Measurements from ENCODE around the gene ATP8A1.

ATP8A1 gene

GRCh38 chr4:42364266-42365053 is 292.4 kb downstream of the ATP8A1 start:
- DNase-seq (ENCODE audit: low read depth), result no peak

DNA sequence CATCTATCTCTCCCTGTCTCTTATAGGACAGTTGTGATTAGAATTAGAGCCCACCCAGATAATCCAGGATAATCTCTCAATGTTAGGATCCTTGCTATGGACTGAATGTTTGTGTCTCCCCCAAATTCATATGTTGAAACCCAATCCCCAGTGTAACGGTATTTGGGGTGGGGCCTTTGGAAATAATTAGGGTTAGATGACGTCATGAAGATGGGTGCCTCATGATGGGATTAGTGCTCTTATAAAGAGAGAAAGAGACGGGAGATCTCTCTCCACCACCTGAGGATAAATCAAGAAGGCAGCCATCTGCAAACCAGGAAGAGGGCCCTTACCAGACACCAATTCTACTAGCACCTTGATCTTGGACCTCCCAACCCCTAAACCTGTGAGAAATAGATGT is 293.3 kb downstream of the ATP8A1 start:
- DNase-seq (ENCODE audit: low read depth), result no peak

DNA sequence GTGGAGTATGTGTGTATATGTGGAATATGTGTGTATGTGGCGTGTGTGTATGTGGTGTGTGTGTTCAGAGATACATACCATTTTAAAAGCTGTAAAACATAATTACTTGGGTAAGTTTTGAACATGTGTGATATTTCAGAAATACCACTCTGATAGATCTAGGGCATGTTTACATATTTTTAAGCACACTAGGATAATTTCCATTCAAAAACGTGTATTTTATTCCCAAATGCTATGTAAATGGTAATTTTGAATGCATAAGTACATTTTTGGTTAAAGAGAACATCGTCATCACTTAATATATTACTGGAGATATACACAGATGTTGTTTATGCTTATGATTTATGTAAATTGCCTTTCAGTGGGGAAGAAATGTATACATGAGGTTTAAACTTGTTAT is 294.3 kb downstream of the ATP8A1 start:
- no peak for DNase-seq (ENCODE audit: low read depth)

- DNase-seq (ENCODE audit: low read depth), result no peak
Observed at GRCh38 chr4:42361456-42361855, 295.4 kb downstream of the ATP8A1 start.

DNA sequence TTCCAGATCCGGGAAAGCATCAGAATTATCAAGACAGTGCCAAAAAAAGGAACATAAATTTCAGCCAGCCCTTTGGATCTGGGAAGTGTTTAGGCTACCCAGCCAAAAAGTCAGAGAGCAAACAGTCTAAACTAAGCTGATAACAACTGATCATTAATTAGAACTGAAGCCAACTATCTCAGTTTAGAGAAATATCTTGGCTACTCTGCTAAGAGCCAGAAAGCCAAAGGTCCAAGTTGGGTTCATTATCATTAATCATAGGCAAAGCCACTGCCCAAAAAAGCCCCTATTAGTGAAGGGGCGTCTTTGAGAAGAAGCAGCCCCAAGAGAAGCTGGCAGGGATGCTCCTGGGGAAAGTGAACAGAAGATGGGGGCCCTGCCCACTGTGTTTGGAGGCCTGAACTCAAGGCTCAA is 296.6 kb downstream of the ATP8A1 start:
- DNase-seq (ENCODE audit: low read depth), result no peak

GRCh38 chr4:42359711-42360110 is 297.2 kb downstream of the ATP8A1 start:
- no peak for DNase-seq (ENCODE audit: low read depth)
